Measurements from ENCODE around the gene SHC4. TPM values are rescaled to one million over a fixed set of nuclear protein-coding genes. Genes with fewer than 3 reads are reported as not detected.
"Not testable (repeated sequence)": the region's sequence is repeated elsewhere in the genome, so short reads cannot be mapped to it uniquely, and the experiment has no call there.

The SHC4 gene
- total RNA-seq, 1 donor from 2014 or later, result under 0.01 TPM

DNA sequence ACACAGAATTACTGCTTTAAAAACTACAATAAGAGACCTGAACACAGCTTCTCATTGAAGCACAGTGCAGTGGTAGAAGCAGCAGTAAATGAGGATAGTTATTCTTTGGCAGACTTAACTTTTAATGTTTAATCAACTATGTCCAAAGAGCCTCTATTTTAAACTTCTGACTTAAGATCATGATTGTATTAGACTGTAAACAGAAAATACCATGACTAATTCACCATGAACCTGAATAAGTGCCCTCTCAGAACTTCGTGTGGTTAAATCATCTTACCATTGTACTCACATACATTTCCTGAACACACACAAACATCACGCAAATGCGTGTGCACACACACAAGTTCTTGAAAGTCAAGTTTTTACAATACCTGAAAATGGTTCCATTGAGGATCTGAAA, 166.8 kb downstream of the SHC4 start:
- DNase-seq (ENCODE audit: low read depth in 2 of 2), result peak; percentile 21 to 91

DNA sequence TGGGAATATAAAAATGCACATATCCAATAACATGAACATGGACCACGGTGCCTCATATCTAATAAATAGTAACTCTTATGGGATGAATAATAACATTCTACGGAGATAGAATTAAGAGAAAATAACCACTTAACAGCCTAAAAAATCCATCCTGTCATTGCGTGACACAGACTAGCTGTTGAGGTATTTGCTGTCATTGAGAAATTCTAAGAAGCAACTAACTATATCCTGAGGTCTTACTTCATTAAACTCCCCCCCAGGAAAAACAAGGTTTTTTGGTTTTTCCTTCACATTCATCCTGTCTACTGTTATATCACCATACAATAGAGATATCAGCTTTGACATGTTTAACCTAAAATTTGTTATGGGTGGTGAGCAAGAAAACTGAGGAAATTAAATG, 167.2 kb downstream of the SHC4 start:
- DNase-seq (ENCODE audit: low read depth in 2 of 2), result peak in 1 of 2 donors; percentile 20

DNA sequence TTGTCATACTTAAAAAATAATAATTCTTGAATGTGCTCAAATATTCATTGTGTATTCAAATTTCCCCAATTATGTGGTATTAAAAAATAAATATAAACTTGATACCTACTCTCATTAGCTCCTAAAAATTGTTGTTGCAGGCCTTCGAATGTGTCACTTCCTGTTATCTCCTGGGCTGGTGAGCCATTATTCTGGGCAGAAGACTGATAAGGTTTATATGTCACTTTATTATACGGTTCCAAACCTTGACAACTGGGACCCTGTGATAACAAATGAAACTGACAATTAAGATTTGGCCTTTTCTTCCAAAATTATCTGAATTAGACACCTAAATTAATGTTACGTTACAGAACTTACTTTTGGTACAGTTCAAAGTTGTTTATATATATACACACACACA, 167.8 kb downstream of the SHC4 start:
- DNase-seq (ENCODE audit: low read depth in 2 of 2), result peak; percentile 12 to 16

DNA sequence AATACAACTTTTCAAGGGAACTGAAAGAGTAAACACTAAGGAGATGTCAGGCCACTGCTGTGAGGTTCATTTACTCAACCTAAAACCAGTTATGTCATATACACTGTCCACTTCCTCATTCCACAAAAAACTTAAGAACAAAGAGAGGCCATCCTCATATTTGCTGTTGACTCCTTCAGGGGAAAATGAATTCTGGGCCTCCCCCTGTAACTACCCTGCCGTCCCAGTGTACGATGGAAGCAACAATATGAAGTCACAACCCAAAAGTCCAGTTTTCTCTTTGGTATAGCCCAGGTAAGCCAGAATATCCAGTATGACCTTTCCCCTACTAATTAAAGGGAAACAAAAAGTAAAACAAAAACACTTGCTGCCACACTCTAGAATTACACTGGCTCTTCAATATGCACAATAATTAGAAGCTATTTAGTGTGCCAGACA, 169.0 kb downstream of the SHC4 start:
- peak; percentile 18 to 27 for DNase-seq (ENCODE audit: low read depth in 2 of 2)

DNA sequence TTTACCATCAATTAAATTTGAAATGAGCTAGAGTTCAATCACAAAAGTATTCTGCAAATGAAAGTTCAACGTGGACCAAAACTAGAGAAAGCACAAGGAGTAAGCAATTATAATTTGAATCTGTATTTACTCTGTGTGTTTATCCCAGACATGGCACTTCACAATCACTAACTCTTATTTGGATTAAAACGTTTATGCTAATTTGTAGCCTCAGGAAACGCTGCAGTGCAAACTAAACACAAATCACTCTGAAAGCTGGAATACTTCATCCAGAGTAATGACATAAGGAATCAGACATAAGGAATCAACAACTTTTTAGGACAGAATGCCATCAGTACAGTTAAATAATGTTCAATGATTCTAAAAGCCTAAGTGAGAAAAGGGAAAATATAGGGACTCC, 171.3 kb downstream of the SHC4 start:
- DNase-seq (ENCODE audit: low read depth in 2 of 2), result no peak

DNA sequence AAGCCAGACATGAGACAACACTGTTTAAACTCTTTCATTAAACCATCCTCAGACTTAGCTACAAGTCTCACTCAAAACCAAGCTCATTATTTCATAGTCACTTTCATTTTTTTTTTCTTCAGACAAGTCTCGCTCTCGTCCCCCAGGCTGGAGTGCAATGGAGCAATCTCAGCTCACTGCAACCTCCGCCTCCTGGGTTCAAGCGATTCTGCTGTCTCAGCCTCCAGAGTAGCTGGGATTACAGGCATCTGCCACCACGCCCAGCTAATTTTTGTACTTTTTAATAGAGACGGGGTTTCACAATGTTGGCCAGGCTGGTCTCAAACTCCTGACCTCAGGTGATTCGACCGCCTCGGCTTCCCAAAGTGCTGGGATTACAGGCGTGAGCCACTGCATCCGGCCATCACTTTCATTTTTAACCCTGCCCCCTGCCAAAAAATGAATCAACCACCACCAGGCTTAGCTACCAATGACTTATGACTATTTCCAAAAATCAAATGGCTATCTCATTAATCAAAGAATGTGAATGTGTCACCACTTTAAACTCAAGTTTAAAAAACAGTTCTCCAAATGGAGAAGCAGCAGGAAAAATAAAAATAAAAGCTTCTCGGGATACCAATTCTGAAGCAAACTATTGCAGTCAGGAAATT, 173.1 kb downstream of the SHC4 start:
- DNase-seq (ENCODE audit: low read depth in 2 of 2), result not testable (repeated sequence)

DNA sequence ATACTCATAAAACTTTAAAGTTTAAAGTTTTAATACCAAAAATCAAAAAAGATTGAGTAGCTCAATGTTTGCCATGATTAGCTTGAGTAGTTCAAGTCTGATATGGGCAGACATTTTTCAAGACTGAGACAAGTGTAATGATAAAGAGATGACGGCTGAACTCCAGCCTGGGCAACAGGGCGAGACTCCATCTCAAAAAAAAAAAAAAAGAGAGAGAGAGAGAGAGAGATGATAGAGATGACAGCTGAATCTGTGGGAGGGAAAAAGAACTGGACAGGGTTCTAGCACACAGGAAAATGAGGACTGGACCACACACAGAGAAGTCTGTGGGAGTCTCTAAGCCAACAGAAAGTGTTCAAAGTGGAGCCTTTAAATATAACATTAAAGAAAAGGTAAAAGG, 178.0 kb downstream of the SHC4 start:
- DNase-seq (ENCODE audit: low read depth in 2 of 2), result no peak

DNA sequence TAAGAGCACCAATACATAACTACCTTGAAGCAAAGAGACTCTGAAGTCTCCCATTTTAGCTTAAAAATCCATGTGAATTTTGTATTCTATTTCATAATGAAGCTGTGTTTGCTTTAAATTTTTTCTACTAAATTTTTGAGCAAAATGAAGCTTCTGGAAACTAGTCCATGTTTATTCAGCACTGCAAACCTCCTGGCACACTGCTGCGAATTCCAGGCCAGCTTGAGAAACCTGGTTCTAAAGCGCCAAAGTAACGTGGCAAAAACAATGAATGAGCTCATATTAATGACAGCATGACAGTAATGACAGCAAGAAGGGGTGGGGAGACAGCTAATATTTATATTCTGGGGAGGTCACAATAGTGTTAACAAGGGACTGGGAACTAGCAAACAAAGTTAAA, 178.5 kb downstream of the SHC4 start:
- peak in 1 of 2 donors; percentile 33 for DNase-seq (ENCODE audit: low read depth in 2 of 2)

DNA sequence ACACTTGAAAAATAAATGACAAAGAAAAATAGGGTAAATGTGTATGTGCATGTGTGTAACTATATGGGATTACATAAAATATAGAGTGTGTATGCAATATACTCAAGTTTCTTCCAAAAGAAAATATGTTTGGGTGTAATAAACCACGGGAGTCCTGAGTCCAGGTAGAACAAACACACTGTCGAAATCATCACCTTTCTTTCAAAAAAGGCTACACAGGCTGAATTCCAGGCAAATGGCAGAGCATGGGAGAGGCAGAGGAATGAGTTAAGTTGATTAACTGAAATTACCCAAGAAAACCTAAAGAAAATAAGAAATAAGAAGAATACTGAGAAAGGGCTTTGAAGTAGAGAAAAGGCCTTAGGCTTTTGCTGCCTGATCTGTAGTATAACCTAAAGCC, 179.0 kb downstream of the SHC4 start:
- no peak for DNase-seq (ENCODE audit: low read depth in 2 of 2)

DNA sequence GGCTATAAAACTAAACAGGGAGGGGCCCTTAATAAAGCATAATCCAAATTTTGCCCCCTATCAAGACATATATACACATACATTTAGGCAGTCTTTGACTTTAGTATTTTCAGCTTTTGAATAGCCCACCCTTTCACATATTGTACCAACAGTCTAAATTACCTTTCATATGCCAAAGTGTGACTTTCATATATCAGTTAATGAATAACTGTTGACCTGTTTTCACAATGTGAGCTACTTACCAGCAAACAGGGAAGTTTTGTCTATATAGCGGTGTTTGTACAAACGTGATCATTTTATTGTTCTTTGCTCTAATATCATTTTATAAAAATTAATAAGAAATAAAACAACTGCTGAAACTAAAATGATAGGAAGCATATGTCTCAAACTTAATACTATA, 180.8 kb downstream of the SHC4 start:
- no peak for DNase-seq (ENCODE audit: low read depth in 2 of 2)

DNA sequence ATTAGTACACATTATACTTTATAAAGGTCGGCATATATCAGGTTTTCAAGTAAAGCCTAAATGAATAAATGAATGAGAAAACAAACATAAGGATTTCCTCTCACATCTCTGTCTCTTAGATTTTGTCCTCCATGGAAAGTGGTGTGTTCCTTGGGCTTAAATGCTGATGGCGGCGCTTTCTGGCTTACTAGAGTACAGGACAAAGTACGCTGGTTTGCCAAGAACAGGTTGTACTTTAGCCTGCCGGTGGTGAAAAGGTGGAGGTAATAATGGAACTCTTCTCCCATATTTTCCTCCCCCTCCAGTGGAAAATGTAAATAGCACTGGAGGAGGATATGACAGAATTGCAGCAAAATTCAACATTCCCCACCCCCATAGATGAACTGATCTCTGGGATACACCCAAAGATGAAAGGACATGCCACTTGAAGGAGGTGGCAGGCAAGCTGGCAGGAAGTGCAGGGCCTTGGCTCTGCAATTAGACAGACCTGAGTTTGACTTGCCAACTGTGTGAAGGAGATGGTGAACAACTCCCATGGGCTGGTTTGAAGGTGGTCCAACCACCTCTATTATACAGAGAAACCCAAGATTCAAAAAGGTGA, 182.1 kb downstream of the SHC4 start:
- DNase-seq (ENCODE audit: low read depth in 2 of 2), result no peak

DNA sequence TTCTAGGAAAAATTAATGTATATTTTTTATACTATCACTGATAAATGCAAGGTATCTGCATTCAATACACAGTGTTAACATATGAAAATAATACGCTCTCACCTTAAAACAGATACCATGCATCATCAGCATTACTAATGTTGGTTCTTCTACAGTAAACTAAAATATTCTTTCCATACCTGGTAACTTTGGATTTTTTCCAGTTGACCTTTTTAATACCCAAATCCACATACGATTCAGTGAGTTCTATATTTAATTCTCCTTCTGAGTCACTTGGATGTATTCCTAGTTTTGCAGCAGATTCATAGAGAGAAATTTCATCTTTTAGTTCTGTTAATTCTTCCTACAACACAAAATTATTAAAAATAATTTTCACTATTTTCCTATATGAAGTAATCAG, 182.7 kb downstream of the SHC4 start:
- DNase-seq (ENCODE audit: low read depth in 2 of 2), result no peak

DNA sequence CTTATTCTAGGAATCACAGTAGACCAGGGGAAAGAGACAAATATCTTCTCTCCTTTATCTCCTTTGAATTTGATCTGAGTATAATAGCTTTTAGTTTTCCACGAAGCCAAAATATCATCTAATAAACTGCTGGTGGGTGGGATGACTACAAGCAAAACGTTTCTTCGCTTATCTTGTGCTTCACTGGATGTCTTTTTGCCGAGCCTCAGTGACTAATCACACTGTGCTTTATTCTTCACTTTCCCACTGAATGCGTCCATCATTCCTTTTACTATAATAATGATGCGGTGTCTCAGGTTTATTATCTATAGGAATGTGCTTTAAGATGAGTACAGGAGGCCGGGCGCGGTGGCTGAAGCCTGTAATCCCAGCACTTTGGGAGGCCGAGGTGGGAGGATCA, 185.4 kb downstream of the SHC4 start:
- no peak for DNase-seq (ENCODE audit: low read depth in 2 of 2)

DNA sequence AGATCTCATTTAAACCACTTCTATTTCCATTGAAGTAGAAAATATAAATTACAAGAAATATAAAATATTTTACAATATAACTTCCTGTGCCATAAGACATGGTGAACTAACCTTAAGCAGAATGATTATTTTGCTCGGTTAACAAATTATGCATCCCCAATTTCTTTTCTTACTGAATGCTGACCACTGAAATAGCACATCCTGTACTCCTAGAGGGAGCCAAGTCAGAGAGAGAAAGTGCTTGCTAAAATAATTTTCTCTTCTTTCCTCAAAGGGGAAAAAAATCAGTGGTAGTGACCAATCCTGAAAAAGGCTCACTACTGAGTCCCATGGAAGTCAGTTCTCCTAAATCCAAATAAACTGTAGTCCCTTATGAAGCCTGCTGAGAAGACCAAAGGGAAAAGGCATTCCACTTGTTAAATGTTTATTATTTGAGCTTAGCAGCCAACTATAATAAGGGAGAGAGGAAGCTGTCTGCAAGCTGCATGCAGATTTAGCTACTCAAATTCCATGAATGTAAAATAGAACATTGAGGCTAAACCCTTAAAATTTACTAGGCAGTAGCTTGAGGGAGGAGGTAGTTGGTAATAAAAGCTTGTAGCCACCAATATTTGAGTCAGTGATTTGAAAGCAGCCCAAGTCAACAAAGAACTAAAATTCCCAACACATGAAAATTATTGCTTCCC, 185.9 kb downstream of the SHC4 start:
- no peak for DNase-seq (ENCODE audit: low read depth in 2 of 2)

DNA sequence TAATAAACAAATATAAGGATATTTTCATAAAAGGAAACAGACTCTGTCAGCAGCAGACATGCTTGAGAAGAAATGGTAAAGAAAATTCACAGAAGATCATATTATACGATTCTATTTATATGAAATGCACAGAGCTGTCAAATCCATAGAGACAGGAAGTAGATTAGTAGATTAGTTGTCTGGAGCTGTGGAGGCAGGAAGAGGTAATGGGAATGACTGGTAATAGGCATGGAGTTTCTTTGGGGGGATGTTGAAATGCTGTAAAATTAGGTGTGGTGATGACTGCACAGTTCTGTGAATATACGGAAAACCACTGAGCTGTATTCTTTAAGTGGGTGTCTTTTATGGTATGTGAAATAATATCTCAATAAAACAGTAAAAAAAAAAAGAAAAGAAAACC, 188.2 kb downstream of the SHC4 start:
- DNase-seq (ENCODE audit: low read depth in 2 of 2), result peak in 1 of 2 donors; percentile 63

DNA sequence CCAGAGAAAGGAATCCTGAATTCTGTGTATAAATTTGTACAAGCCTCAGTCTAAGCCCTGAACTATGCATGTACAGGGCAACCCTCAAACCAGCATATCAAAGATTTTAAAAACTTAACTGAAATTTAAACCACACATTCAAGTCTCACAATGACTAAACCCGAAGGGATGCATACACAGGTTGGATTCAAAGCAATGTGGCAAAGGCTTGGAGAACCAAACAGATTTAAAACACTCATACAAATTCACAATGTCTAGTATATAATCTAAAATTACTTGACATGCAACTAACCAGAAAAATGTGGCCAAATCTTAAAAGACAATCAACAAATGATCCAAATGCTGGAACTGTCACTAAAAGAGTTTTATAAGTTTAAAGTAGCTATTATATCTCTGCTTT, 189.2 kb downstream of the SHC4 start:
- DNase-seq (ENCODE audit: low read depth in 2 of 2), result no peak

Other genes starting within 250 kb of the SHC4 start
- gene CEP152, start 152.8 kb downstream of the SHC4 start, total RNA-seq, result 0.79 and 4.4 TPM in 2 replicates
- 125 and 132 TPM in 2 replicates for gene EID1, start 85.8 kb downstream of the SHC4 start, total RNA-seq
- gene SECISBP2L, start 82.5 kb upstream of the SHC4 start, total RNA-seq, result 22.0 and 26.4 TPM in 2 replicates
- gene COPS2, start 191.7 kb upstream of the SHC4 start, total RNA-seq, result 30.0 and 47.5 TPM in 2 replicates
- gene GALK2, start 206.3 kb upstream of the SHC4 start, total RNA-seq, result 32.5 and 41.3 TPM in 2 replicates